CD4-positive, CD25-positive, alpha-beta regulatory T cell (primary cell): ENCODE results near the gene FLYWCH2. TPM values are rescaled to one million over a fixed set of nuclear protein-coding genes. Genes with fewer than 3 reads are reported as not detected.

Experiments
- ATAC-seq, 2 donors: fragments of 150-1000 bp; cut with Tn5 transposase; one replicate each; pipeline ENCODE4 v1.10.0; 2021; ENCODE audit warnings: low read depth in 2 of 2, moderate number of reproducible peaks in 2 of 2, moderate library complexity in 1 of 2
- DNase-seq, 3 donors: peaks; one replicate each; pipeline versions ENCODE4 v3.0.0 to v3.0.0-alpha.2; 2012 to 2022; ENCODE audit warnings: mixed read lengths in 1 of 3
- H3K27ac ChIP-seq: one replicate; pipeline ENCODE4 v1.7.0; 2013; ENCODE audit warnings: mild to moderate bottlenecking, low read length; ENCODE audit not compliant: insufficient read depth, poor library complexity, severe bottlenecking
- H3K27me3 ChIP-seq: one replicate; pipeline ENCODE4 v1.7.0; 2013; ENCODE audit warnings: low read length; ENCODE audit not compliant: control insufficient read depth, insufficient read depth
- H3K36me3 ChIP-seq: one replicate; pipeline ENCODE4 v1.7.0; 2013; ENCODE audit warnings: mild to moderate bottlenecking, low read length, moderate library complexity; ENCODE audit not compliant: control insufficient read depth, insufficient read depth
- H3K4me1 ChIP-seq: 2 replicates; pipeline ENCODE4 v1.7.0; 2013; ENCODE audit warnings: mild to moderate bottlenecking, low read length; ENCODE audit not compliant: insufficient read depth, control insufficient read depth, poor library complexity, severe bottlenecking
- H3K4me3 ChIP-seq: one replicate; pipeline ENCODE4 v1.7.0; 2013; ENCODE audit warnings: low read depth, mild to moderate bottlenecking, low read length, moderate library complexity
- H3K9me3 ChIP-seq, 2 experiments: 1 replicate in 1 of 2; 2 replicates in 1 of 2; pipeline ENCODE4 v1.7.0; 2013; ENCODE audit warnings: low read length in 2 of 2, mild to moderate bottlenecking in 1 of 2, moderate library complexity in 1 of 2; ENCODE audit not compliant: control insufficient read depth in 2 of 2
- H3K27ac Mint-ChIP-seq, 3 donors: one replicate each; pipeline ENCODE4 v1.8.0; 2020 to 2022; ENCODE audit warnings: mild to moderate bottlenecking in 3 of 3, mixed read lengths in 3 of 3, moderate library complexity in 2 of 3
- H3K27me3 Mint-ChIP-seq: one replicate; pipeline ENCODE4 v1.8.0; 2022; ENCODE audit warnings: mild to moderate bottlenecking, mixed read lengths
- H3K36me3 Mint-ChIP-seq: one replicate; pipeline ENCODE4 v1.8.0; 2020; ENCODE audit warnings: mixed read lengths
- H3K4me1 Mint-ChIP-seq, 4 donors: one replicate each; pipeline ENCODE4 v1.8.0; 2020 to 2022; ENCODE audit warnings: mixed read lengths in 4 of 4, mild to moderate bottlenecking in 1 of 4
- H3K4me3 Mint-ChIP-seq, 4 donors: one replicate each; pipeline ENCODE4 v1.8.0; 2020 to 2022; ENCODE audit warnings: mild to moderate bottlenecking in 4 of 4, mixed read lengths in 4 of 4, moderate library complexity in 3 of 4
- H3K9me3 Mint-ChIP-seq, 7 donors: one replicate each; pipeline ENCODE4 v1.8.0; 2020 to 2022; ENCODE audit warnings: mixed read lengths in 7 of 7, mild to moderate bottlenecking in 3 of 7, moderate library complexity in 2 of 7
- polyA plus RNA-seq, 4 donors: library from polyadenylated mRNA; unstranded; fragments of 300-500 nt; fragmentation: Illumina TruSeq; gene quantifications; one replicate each; pipeline ENCODE4 v1.2.3, GENCODE V29; 2021
- total RNA-seq: library from RNA; stranded (reverse); gene quantifications from one replicate; pipeline ENCODE4 v1.2.3, GENCODE V29; 2022

Gene FLYWCH2
- total and polyA plus RNA-seq, 5 donors from 2014 or later, result 12.8 to 27.1 (median 17.8) TPM

GRCh38 chr16:2879854-2880508, 3.0 kb upstream of the FLYWCH2 start:
- H3K4me3 ChIP-seq, result no peak overlapping the region
- Mint-ChIP-seq H3K27ac (no peak overlapping the region), H3K27me3 (peaks cover 4% of the 10 kb centered on the region), H3K36me3 (no peaks in the 10 kb centered on the region), H3K4me3 (peak overlapping the region; percentile 44 to 60 (median 52)), H3K9me3 (no peaks in the 10 kb centered on the region), H3K4me1 (peaks cover 0 to 17% (median 8%) of the 10 kb centered on the region in 4 donors)
- no peaks in the 10 kb centered on the region for H3K36me3 ChIP-seq
- peaks cover 2% of the 10 kb centered on the region for H3K27me3 ChIP-seq
- ATAC-seq (no peak), DNase-seq (no peak)
- H3K9me3 ChIP-seq, result no peaks in the 10 kb centered on the region
- H3K27ac ChIP-seq, result no peak overlapping the region
- peaks cover 17% of the 10 kb centered on the region for H3K4me1 ChIP-seq

- DNase-seq (peak in 1 of 3 donors; percentile 50), ATAC-seq (no peak)
- no peaks in the 10 kb centered on the region for H3K27me3 Mint-ChIP-seq
- no peaks in the 10 kb centered on the region for H3K9me3 Mint-ChIP-seq
- H3K4me3 Mint-ChIP-seq, result peak overlapping the region; percentile 93 to 97 (median 94)
- Histone ChIP-seq H3K36me3 (no peaks in the 10 kb centered on the region), H3K9me3 (no peaks in the 10 kb centered on the region), H3K27me3 (peaks cover 2% of the 10 kb centered on the region), H3K27ac (peak overlapping the region; percentile 93), H3K4me1 (peaks cover 17% of the 10 kb centered on the region), H3K4me3 (peak overlapping the region; percentile 73)
- H3K36me3 Mint-ChIP-seq, result no peaks in the 10 kb centered on the region
- peak overlapping the region; percentile 96 to 99 (median 98) for H3K27ac Mint-ChIP-seq
- H3K4me1 Mint-ChIP-seq, result peaks cover 0 to 24% (median 17%) of the 10 kb centered on the region in 4 donors
Observed at GRCh38 chr16:2881783-2882649, 999 bp upstream of the FLYWCH2 start.

- Mint-ChIP-seq H3K9me3 (no peaks in the 10 kb centered on the region), H3K27ac (peak overlapping the region; percentile 80 to 90 (median 90)), H3K4me1 (peaks cover 0 to 24% (median 18%) of the 10 kb centered on the region in 4 donors), H3K27me3 (no peaks in the 10 kb centered on the region), H3K4me3 (peak overlapping the region; percentile 85 to 93 (median 88)), H3K36me3 (no peaks in the 10 kb centered on the region)
- Histone ChIP-seq H3K36me3 (no peaks in the 10 kb centered on the region), H3K4me1 (peaks cover 17% of the 10 kb centered on the region), H3K27me3 (peaks cover 2% of the 10 kb centered on the region), H3K9me3 (no peaks in the 10 kb centered on the region), H3K27ac (peak overlapping the region; percentile 93), H3K4me3 (peak overlapping the region; percentile 65)
- DNase-seq (peak in 1 of 3 donors; percentile 14), ATAC-seq (no peak)
Observed at GRCh38 chr16:2883458-2883908, 468 bp downstream of the FLYWCH2 start.

- peaks cover 0 to 26% (median 20%) of the 10 kb centered on the region in 4 donors for H3K4me1 Mint-ChIP-seq
- Histone ChIP-seq H3K27me3 (peaks cover 2% of the 10 kb centered on the region), H3K4me3 (peak overlapping the region; percentile 65), H3K9me3 (no peaks in the 10 kb centered on the region), H3K4me1 (peaks cover 17% of the 10 kb centered on the region), H3K27ac (no peak overlapping the region), H3K36me3 (no peaks in the 10 kb centered on the region)
- peak overlapping the region; percentile 85 to 93 (median 88) for H3K4me3 Mint-ChIP-seq
- H3K27me3 Mint-ChIP-seq, result no peaks in the 10 kb centered on the region
- H3K27ac Mint-ChIP-seq, result peak overlapping the region; percentile 80 to 90 (median 90)
- ATAC-seq, result no peak
- H3K9me3 Mint-ChIP-seq, result no peaks in the 10 kb centered on the region
- H3K36me3 Mint-ChIP-seq, result no peaks in the 10 kb centered on the region
- no peak for DNase-seq
Observed at GRCh38 chr16:2884041-2884451, 1.0 kb downstream of the FLYWCH2 start.

- no peaks in the 10 kb centered on the region for H3K27me3 ChIP-seq
Observed at GRCh38 chr16:2894231-2894630, 11.2 kb downstream of the FLYWCH2 start.

GRCh38 chr16:2895813-2896212, 12.8 kb downstream of the FLYWCH2 start:
- H3K27ac Mint-ChIP-seq, result no peak overlapping the region
- DNase-seq, result no peak
- ATAC-seq, result no peak

More at GRCh38 chr16:2894231-2894630, 11.2 kb downstream of the FLYWCH2 start:
- H3K4me3 Mint-ChIP-seq, result no peak overlapping the region
- H3K27ac Mint-ChIP-seq, result no peak overlapping the region
- Histone ChIP-seq H3K4me1 (no peaks in the 10 kb centered on the region), H3K27ac (no peak overlapping the region), H3K9me3 (no peaks in the 10 kb centered on the region), H3K36me3 (peaks cover 3% of the 10 kb centered on the region), H3K4me3 (no peak overlapping the region)
- H3K4me1 Mint-ChIP-seq, result no peaks in the 10 kb centered on the region
- H3K36me3 Mint-ChIP-seq, result no peaks in the 10 kb centered on the region
- no peaks in the 10 kb centered on the region for H3K9me3 Mint-ChIP-seq
- no peaks in the 10 kb centered on the region for H3K27me3 Mint-ChIP-seq
- DNase-seq (no peak), ATAC-seq (no peak)

GRCh38 chr16:2896480-2897010, 13.5 kb downstream of the FLYWCH2 start:
- no peaks in the 10 kb centered on the region for H3K36me3 Mint-ChIP-seq
- Histone ChIP-seq H3K4me1 (no peaks in the 10 kb centered on the region), H3K4me3 (no peak overlapping the region), H3K36me3 (peaks cover 3% of the 10 kb centered on the region), H3K27me3 (no peaks in the 10 kb centered on the region), H3K27ac (no peak overlapping the region), H3K9me3 (no peaks in the 10 kb centered on the region)
- no peak overlapping the region for H3K27ac Mint-ChIP-seq
- H3K9me3 Mint-ChIP-seq, result no peaks in the 10 kb centered on the region
- DNase-seq (no peak), ATAC-seq (no peak)
- no peaks in the 10 kb centered on the region for H3K27me3 Mint-ChIP-seq
- H3K4me3 Mint-ChIP-seq, result no peak overlapping the region
- H3K4me1 Mint-ChIP-seq, result no peaks in the 10 kb centered on the region

More at GRCh38 chr16:2895813-2896212, 12.8 kb downstream of the FLYWCH2 start:
- Mint-ChIP-seq H3K36me3 (no peaks in the 10 kb centered on the region), H3K4me3 (no peak overlapping the region), H3K9me3 (no peaks in the 10 kb centered on the region), H3K27me3 (no peaks in the 10 kb centered on the region), H3K4me1 (no peaks in the 10 kb centered on the region)
- Histone ChIP-seq H3K4me1 (no peaks in the 10 kb centered on the region), H3K9me3 (no peaks in the 10 kb centered on the region), H3K36me3 (peaks cover 3% of the 10 kb centered on the region), H3K4me3 (no peak overlapping the region), H3K27me3 (no peaks in the 10 kb centered on the region), H3K27ac (no peak overlapping the region)
